WTC11 (cell line): ENCODE data around the gene NRROS. TPM values are rescaled to one million over a fixed set of nuclear protein-coding genes. Genes with fewer than 3 reads are reported as not detected.
A peak's percentile ranks its signal among the peaks of the same experiment; 100 is the strongest.

Experiments used
- ATAC-seq: fragments of 200-7000 bp; cut with Tn5 transposase; 2 replicates; pipeline ENCODE4 v1.10.0; 2021; ENCODE audit warnings: mild to moderate bottlenecking, moderate library complexity
- CTCF ChIA-PET: fragments of 300-600 bp; sonication (Branson Sonifier 250); formaldehyde crosslinking; loops from one replicate; lab custom pipeline; 2021; ENCODE audit warnings: antibody characterized with exemption; lab: Charles Lee
- POLR2A ChIA-PET: fragments of 350-600 bp; sonication (Branson Sonifier 250); formaldehyde crosslinking; loops from one replicate; lab custom pipeline; 2021; ENCODE audit warnings: antibody characterized with exemption; lab: Charles Lee
- DNase-seq: peaks from one replicate; pipeline ENCODE4 v3.0.0; 2021; ENCODE audit warnings: low spot score
- H3K27ac Mint-ChIP-seq: 2 replicates; pipeline ENCODE4 v1.8.0; 2021; ENCODE audit warnings: mixed read lengths
- H3K27me3 Mint-ChIP-seq: 2 replicates; pipeline ENCODE4 v1.8.0; 2021; ENCODE audit warnings: low read depth, mild to moderate bottlenecking, moderate library complexity, mixed read lengths
- H3K36me3 Mint-ChIP-seq: 2 replicates; pipeline ENCODE4 v1.8.0; 2021; ENCODE audit warnings: mixed read lengths
- H3K4me1 Mint-ChIP-seq: 2 replicates; pipeline ENCODE4 v1.8.0; 2022; ENCODE audit warnings: mixed read lengths
- H3K4me3 Mint-ChIP-seq: 2 replicates; pipeline ENCODE4 v1.8.0; 2021; ENCODE audit warnings: mild to moderate bottlenecking, moderate library complexity, mixed read lengths
- H3K9me3 Mint-ChIP-seq: 2 replicates; pipeline ENCODE4 v1.8.0; 2021; ENCODE audit warnings: mixed read lengths
- CBFB ChIP-seq: sonication (generic); formaldehyde crosslinking; IDR thresholded peaks from 2 replicates; pipeline ENCODE4 v1.8.1; 2022; ENCODE audit warnings: mild to moderate bottlenecking, low read depth, missing genetic modification reagents
- GABPB1 ChIP-seq: sonication (generic); formaldehyde crosslinking; IDR thresholded peaks from 2 replicates; pipeline ENCODE4 v1.8.1; 2023; ENCODE audit warnings: mild to moderate bottlenecking, missing genetic modification reagents
- MXD4 ChIP-seq: fragments of 250-450 bp; sonication (Bioruptor Pico); IDR thresholded peaks from 2 replicates; pipeline ENCODE4 v1.8.0; 2021; ENCODE audit warnings: mild to moderate bottlenecking, moderate library complexity, borderline replicate concordance
- NFATC4 ChIP-seq: fragments of 250-450 bp; sonication (Bioruptor Pico); IDR thresholded peaks from 2 replicates; pipeline ENCODE4 v1.9.0; 2021; ENCODE audit warnings: mild to moderate bottlenecking
- total RNA-seq: library from RNA; stranded (reverse); gene quantifications from 3 replicates; pipeline ENCODE4 v1.2.3, GENCODE V29; 2021
- TF ChIP-seq, protein P1 (sequence below): sonication (generic); formaldehyde crosslinking; IDR thresholded peaks from 2 replicates; pipeline ENCODE4 v1.8.0; 2023; ENCODE audit warnings: missing genetic modification reagents, mild to moderate bottlenecking, borderline replicate concordance
- TF ChIP-seq, protein P2 (sequence below): sonication (generic); formaldehyde crosslinking; IDR thresholded peaks from 2 replicates; pipeline ENCODE4 v1.8.1; 2023; ENCODE audit warnings: mild to moderate bottlenecking, missing genetic modification reagents, moderate library complexity
- TF ChIP-seq, protein P3 (sequence below): sonication (generic); formaldehyde crosslinking; IDR thresholded peaks from 2 replicates; pipeline ENCODE4 v1.8.0; 2022; ENCODE audit warnings: mild to moderate bottlenecking, missing genetic modification reagents
- TF ChIP-seq, protein P4 (sequence below): sonication (generic); formaldehyde crosslinking; IDR thresholded peaks from 2 replicates; pipeline ENCODE4 v1.8.0; 2022; ENCODE audit warnings: mild to moderate bottlenecking, missing genetic modification reagents
- TF ChIP-seq, protein P5 (sequence below): sonication (generic); formaldehyde crosslinking; IDR thresholded peaks from 2 replicates; pipeline ENCODE4 v1.8.0; 2022; ENCODE audit warnings: missing genetic modification reagents

The NRROS gene
- total RNA-seq, 1 experiment from 2014 or later, result 3.1 TPM

DNA sequence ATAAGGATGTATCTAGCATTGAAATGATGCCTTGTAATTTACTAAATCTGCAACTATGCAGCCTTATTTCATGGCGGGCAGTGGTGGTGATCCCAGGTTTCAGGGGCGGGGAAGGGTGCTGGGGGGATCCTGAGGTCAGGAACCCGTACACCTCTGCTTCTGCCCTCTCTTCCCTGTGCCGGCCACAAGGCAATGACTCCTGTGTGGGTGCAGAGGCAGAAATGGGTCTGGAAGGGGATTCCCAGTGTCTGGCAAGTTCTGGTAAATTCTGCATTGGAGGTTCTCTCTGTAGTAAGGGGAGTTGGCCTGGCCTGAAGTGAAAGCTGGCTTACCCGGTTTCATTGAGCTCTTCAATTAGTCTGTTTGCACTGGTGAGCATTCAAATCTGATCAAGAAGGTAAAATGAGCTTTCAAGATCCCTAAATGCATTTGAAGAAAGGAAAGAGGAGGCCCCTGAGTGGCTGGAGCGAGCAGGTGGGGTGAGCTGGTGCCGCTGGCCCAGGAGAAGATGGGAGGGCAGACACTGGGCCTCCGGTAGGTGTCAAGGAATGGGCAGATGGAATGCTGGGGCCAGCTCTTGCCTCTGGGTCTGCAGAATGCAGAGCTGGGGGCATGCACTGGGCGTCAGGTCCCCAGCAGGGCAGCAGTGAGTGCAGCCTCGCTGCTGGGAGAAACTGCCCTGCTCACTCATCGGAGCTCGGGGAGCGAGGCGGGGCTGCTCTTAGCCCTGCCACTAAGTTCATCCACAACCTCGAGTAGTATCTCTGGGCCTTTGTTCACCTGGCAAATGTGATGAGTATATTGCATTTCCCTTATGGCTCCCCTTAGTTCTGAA, 13.7 kb downstream of the NRROS start (continued):
- TF ChIP-seq, protein P1, sequence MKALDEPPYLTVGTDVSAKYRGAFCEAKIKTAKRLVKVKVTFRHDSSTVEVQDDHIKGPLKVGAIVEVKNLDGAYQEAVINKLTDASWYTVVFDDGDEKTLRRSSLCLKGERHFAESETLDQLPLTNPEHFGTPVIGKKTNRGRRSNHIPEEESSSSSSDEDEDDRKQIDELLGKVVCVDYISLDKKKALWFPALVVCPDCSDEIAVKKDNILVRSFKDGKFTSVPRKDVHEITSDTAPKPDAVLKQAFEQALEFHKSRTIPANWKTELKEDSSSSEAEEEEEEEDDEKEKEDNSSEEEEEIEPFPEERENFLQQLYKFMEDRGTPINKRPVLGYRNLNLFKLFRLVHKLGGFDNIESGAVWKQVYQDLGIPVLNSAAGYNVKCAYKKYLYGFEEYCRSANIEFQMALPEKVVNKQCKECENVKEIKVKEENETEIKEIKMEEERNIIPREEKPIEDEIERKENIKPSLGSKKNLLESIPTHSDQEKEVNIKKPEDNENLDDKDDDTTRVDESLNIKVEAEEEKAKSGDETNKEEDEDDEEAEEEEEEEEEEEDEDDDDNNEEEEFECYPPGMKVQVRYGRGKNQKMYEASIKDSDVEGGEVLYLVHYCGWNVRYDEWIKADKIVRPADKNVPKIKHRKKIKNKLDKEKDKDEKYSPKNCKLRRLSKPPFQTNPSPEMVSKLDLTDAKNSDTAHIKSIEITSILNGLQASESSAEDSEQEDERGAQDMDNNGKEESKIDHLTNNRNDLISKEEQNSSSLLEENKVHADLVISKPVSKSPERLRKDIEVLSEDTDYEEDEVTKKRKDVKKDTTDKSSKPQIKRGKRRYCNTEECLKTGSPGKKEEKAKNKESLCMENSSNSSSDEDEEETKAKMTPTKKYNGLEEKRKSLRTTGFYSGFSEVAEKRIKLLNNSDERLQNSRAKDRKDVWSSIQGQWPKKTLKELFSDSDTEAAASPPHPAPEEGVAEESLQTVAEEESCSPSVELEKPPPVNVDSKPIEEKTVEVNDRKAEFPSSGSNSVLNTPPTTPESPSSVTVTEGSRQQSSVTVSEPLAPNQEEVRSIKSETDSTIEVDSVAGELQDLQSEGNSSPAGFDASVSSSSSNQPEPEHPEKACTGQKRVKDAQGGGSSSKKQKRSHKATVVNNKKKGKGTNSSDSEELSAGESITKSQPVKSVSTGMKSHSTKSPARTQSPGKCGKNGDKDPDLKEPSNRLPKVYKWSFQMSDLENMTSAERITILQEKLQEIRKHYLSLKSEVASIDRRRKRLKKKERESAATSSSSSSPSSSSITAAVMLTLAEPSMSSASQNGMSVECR, result no peak
- TF ChIP-seq, protein P2, sequence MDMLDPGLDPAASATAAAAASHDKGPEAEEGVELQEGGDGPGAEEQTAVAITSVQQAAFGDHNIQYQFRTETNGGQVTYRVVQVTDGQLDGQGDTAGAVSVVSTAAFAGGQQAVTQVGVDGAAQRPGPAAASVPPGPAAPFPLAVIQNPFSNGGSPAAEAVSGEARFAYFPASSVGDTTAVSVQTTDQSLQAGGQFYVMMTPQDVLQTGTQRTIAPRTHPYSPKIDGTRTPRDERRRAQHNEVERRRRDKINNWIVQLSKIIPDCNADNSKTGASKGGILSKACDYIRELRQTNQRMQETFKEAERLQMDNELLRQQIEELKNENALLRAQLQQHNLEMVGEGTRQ (CRISPR knock-in tag), result no peak
- TF ChIP-seq CBFB (CRISPR knock-in tag) (no peak), NFATC4 (CRISPR knock-in tag) (no peak), GABPB1 (CRISPR knock-in tag) (no peak), MXD4 (no peak)
- TF ChIP-seq, protein P3, sequence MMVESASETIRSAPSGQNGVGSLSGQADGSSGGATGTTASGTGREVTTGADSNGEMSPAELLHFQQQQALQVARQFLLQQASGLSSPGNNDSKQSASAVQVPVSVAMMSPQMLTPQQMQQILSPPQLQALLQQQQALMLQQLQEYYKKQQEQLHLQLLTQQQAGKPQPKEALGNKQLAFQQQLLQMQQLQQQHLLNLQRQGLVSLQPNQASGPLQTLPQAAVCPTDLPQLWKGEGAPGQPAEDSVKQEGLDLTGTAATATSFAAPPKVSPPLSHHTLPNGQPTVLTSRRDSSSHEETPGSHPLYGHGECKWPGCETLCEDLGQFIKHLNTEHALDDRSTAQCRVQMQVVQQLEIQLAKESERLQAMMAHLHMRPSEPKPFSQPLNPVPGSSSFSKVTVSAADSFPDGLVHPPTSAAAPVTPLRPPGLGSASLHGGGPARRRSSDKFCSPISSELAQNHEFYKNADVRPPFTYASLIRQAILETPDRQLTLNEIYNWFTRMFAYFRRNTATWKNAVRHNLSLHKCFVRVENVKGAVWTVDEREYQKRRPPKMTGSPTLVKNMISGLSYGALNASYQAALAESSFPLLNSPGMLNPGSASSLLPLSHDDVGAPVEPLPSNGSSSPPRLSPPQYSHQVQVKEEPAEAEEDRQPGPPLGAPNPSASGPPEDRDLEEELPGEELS (CRISPR knock-in tag), result no peak

DNA sequence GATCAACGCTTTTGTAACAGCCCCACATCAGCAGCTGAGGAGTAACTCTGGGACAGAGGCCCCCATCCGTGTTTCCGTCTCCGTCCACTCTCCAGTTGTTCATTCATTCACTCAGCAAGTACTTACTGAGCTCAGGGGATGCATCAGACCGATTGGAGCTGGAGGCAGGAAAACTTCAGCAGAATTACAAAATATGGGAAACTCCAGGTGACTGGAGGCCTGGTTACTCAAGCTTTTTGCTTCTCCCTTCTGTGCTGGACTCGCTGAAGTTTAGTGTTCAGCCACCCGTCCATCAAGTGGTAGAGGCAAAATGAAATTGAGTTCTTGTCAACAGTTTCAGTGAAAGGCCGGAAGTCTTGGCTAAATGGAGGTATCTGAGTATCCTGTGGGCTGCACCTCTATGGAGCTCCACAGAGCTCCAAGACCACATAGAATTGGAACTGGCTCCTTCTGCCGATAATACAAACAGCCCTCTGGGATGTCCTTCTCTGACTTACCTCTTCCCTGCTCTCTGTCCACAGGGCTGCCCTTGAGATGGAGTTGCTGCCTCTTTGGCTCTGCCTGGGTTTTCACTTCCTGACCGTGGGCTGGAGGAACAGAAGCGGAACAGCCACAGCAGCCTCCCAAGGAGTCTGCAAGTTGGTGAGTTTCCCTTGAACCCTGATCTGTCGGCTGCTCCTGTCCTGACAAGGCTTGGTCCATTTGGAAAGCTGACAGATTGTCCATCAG, 14.7 kb downstream of the NRROS start:
- TF ChIP-seq, protein P4, sequence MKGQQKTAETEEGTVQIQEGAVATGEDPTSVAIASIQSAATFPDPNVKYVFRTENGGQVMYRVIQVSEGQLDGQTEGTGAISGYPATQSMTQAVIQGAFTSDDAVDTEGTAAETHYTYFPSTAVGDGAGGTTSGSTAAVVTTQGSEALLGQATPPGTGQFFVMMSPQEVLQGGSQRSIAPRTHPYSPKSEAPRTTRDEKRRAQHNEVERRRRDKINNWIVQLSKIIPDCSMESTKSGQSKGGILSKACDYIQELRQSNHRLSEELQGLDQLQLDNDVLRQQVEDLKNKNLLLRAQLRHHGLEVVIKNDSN (CRISPR knock-in tag), result no peak
- TF ChIP-seq, protein P5, sequence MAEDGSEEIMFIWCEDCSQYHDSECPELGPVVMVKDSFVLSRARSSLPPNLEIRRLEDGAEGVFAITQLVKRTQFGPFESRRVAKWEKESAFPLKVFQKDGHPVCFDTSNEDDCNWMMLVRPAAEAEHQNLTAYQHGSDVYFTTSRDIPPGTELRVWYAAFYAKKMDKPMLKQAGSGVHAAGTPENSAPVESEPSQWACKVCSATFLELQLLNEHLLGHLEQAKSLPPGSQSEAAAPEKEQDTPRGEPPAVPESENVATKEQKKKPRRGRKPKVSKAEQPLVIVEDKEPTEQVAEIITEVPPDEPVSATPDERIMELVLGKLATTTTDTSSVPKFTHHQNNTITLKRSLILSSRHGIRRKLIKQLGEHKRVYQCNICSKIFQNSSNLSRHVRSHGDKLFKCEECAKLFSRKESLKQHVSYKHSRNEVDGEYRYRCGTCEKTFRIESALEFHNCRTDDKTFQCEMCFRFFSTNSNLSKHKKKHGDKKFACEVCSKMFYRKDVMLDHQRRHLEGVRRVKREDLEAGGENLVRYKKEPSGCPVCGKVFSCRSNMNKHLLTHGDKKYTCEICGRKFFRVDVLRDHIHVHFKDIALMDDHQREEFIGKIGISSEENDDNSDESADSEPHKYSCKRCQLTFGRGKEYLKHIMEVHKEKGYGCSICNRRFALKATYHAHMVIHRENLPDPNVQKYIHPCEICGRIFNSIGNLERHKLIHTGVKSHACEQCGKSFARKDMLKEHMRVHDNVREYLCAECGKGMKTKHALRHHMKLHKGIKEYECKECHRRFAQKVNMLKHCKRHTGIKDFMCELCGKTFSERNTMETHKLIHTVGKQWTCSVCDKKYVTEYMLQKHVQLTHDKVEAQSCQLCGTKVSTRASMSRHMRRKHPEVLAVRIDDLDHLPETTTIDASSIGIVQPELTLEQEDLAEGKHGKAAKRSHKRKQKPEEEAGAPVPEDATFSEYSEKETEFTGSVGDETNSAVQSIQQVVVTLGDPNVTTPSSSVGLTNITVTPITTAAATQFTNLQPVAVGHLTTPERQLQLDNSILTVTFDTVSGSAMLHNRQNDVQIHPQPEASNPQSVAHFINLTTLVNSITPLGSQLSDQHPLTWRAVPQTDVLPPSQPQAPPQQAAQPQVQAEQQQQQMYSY, result no peak
- H3K27ac Mint-ChIP-seq, result peak overlapping the region; percentile 52

More for the DNA sequence above, 14.7 kb downstream of the NRROS start:
- H3K4me3 Mint-ChIP-seq, result no peak overlapping the region
- H3K27me3 Mint-ChIP-seq, result no peaks in the 10 kb centered on the region
- H3K9me3 Mint-ChIP-seq, result no peaks in the 10 kb centered on the region
- DNase-seq, result no peak
- ChIA-PET CTCF (interaction anchor here (0.8 to 1.9 kb wide), 4 partner anchors 12 to 126 kb away, joined by 3 to 5 read pairs (median 3); no protein-coding TSS in a partner anchor), POLR2A (interaction anchor here (0.6 kb wide), 1 partner anchor 18 kb away, joined by 3 read pairs; no protein-coding TSS in a partner anchor)
- H3K36me3 Mint-ChIP-seq, result no peaks in the 10 kb centered on the region
- peaks cover 28% of the 10 kb centered on the region for H3K4me1 Mint-ChIP-seq
- ATAC-seq, result no peak
